H1 (cell line): ENCODE measurements around the gene DYRK2. TPM values are rescaled to one million over a fixed set of nuclear protein-coding genes. Genes with fewer than 3 reads are reported as not detected.

Experiments used
- CTCF ChIA-PET: fragments of 300-600 bp; sonication (Branson Sonifier 250); formaldehyde crosslinking; loops from one replicate; lab custom pipeline; 2021; ENCODE audit not compliant: partially characterized antibody; lab: Charles Lee
- POLR2A ChIA-PET: fragments of 300-600 bp; sonication (Branson Sonifier 250); formaldehyde crosslinking; loops from one replicate; lab custom pipeline; 2021; ENCODE audit warnings: inconsistent platforms; ENCODE audit not compliant: partially characterized antibody; lab: Charles Lee
- DNase-seq, 2 experiments: peaks; one replicate each; pipeline versions ENCODE4 v3.0.0 to v3.0.0-alpha.2; 2010 to 2022; ENCODE audit warnings: low spot score in 2 of 2, low read depth in 1 of 2, mixed read lengths in 1 of 2
- FAIRE-seq: peaks from 2 replicates; lab custom pipeline; 2011; peaks lifted over from hg19 to GRCh38; lab: Jason Lieb, UNC
- H2AFZ ChIP-seq: 2 replicates; pipeline ENCODE4 v1.8.1; 2012; ENCODE audit warnings: low read length, inconsistent platforms
- H2AK5ac ChIP-seq: 2 replicates; pipeline ENCODE4 v1.6.1; 2013; ENCODE audit warnings: low read depth, low read length
- H2BK120ac ChIP-seq: replicated peaks from 2 replicates; pipeline ENCODE3; 2013; ENCODE audit warnings: low read depth, low read length, inconsistent platforms
- H2BK12ac ChIP-seq: 2 replicates; pipeline ENCODE4 v1.6.1; 2013; ENCODE audit warnings: low read depth, low read length
- H2BK15ac ChIP-seq: 2 replicates; pipeline ENCODE4 v1.6.1; 2013; ENCODE audit warnings: low read length
- H2BK20ac ChIP-seq: 2 replicates; pipeline ENCODE4 v1.6.1; 2013; ENCODE audit warnings: low read length
- H2BK5ac ChIP-seq: 2 replicates; pipeline ENCODE4 v1.6.1; 2013; ENCODE audit warnings: low read depth, low read length
- H3K14ac ChIP-seq: 2 replicates; pipeline ENCODE4 v1.6.1; 2013; ENCODE audit warnings: inconsistent platforms; ENCODE audit not compliant: insufficient read length
- H3K18ac ChIP-seq: 2 replicates; pipeline ENCODE4 v1.6.1; 2013; ENCODE audit warnings: low read length; ENCODE audit errors: extremely low read depth
- H3K23ac ChIP-seq: 2 replicates; pipeline ENCODE4 v1.6.1; 2013; ENCODE audit warnings: inconsistent platforms; ENCODE audit not compliant: insufficient read length
- H3K23me2 ChIP-seq: 2 replicates; pipeline ENCODE4 v1.6.1; 2013; ENCODE audit warnings: low read depth, low read length
- H3K27ac ChIP-seq: 2 replicates; pipeline ENCODE4 v1.6.1; 2011; ENCODE audit warnings: low read depth, low read length, inconsistent platforms
- H3K27me3 ChIP-seq, 4 experiments: replicated peaks in 1 of 4; 1 replicate in 1 of 4; 2 replicates in 3 of 4; pipeline versions ENCODE4 v1.6.1 to v1.8.1; 2011 to 2013; ENCODE audit warnings: low read length in 3 of 4, mild to moderate bottlenecking in 3 of 4, inconsistent platforms in 2 of 4, mixed read lengths in 2 of 4, moderate library complexity in 1 of 4; ENCODE audit not compliant: control insufficient read depth in 3 of 4, insufficient read depth in 3 of 4; ENCODE audit errors: extremely low read depth in 1 of 4
- H3K36me3 ChIP-seq, 4 experiments: 2 replicates each; pipeline versions ENCODE4 v1.6.1 to v1.8.1; 2011 to 2013; ENCODE audit warnings: mild to moderate bottlenecking in 4 of 4, low read length in 3 of 4, moderate library complexity in 2 of 4, control low read depth in 1 of 4, inconsistent platforms in 1 of 4; ENCODE audit not compliant: insufficient read depth in 4 of 4, control insufficient read depth in 2 of 4
- H3K4ac ChIP-seq: replicated peaks from 2 replicates; pipeline ENCODE3; 2013; ENCODE audit warnings: low read length, low read depth, mixed read lengths, inconsistent platforms; ENCODE audit not compliant: insufficient read length
- H3K4me1 ChIP-seq, 4 experiments: replicated peaks in 1 of 4; 1 replicate in 1 of 4; 2 replicates in 3 of 4; pipeline versions ENCODE4 v1.6.1 to v1.8.1; 2011 to 2013; ENCODE audit warnings: low read length in 3 of 4, inconsistent platforms in 2 of 4, mixed read lengths in 1 of 4; ENCODE audit not compliant: insufficient read depth in 4 of 4, control insufficient read depth in 3 of 4
- H3K4me2 ChIP-seq, 2 experiments: 2 replicates each; pipeline versions ENCODE4 v1.6.1 to v1.8.1; 2011 to 2013; ENCODE audit warnings: low read depth in 2 of 2, low read length in 2 of 2, control low read depth in 1 of 2, inconsistent platforms in 1 of 2, mild to moderate bottlenecking in 1 of 2; ENCODE audit not compliant: insufficient read depth in 1 of 2
- H3K4me3 ChIP-seq, 4 experiments: fragments of 200-600, 300-600 bp in 1 of 4; sonication (generic), shearing (Covaris generic), sonication (Bioruptor Twin) in 1 of 4; 2 replicates each; pipeline versions ENCODE4 v1.5.1 to v1.8.1; 2011 to 2016; ENCODE audit warnings: low read length in 4 of 4, low read depth in 3 of 4, control low read depth in 2 of 4, inconsistent platforms in 2 of 4, mild to moderate bottlenecking in 2 of 4, mixed read lengths in 1 of 4, moderate library complexity in 1 of 4; ENCODE audit not compliant: insufficient read depth in 2 of 4; ENCODE audit errors: extremely low read depth in 1 of 4
- H3K56ac ChIP-seq: replicated peaks from 2 replicates; pipeline ENCODE3; 2013; ENCODE audit warnings: low read depth, mild to moderate bottlenecking, mixed read lengths, low read length, inconsistent platforms; ENCODE audit not compliant: insufficient read length
- H3K79me1 ChIP-seq: 2 replicates; pipeline ENCODE4 v1.6.1; 2013; ENCODE audit warnings: low read depth, low read length, control low read depth
- H3K79me2 ChIP-seq, 2 experiments: 2 replicates each; pipeline versions ENCODE4 v1.6.1 to v1.8.1; 2012 to 2013; ENCODE audit warnings: low read length in 2 of 2, mild to moderate bottlenecking in 2 of 2, inconsistent platforms in 1 of 2; ENCODE audit not compliant: insufficient read depth in 2 of 2, control insufficient read depth in 1 of 2
- H3K9ac ChIP-seq, 4 experiments: replicated peaks in 1 of 4; 1 replicate in 1 of 4; 2 replicates in 3 of 4; pipeline versions ENCODE4 v1.6.1 to v1.8.1; 2011 to 2013; ENCODE audit warnings: low read depth in 3 of 4, low read length in 3 of 4, control low read depth in 2 of 4, mild to moderate bottlenecking in 2 of 4, moderate library complexity in 2 of 4, inconsistent platforms in 1 of 4; ENCODE audit errors: extremely low read depth in 1 of 4
- H3K9me3 ChIP-seq, 2 experiments: 2 replicates each; pipeline versions ENCODE4 v1.6.1 to v1.8.1; 2012 to 2013; ENCODE audit warnings: mild to moderate bottlenecking in 2 of 2, moderate library complexity in 2 of 2, control low read depth in 1 of 2, inconsistent platforms in 1 of 2, low read depth in 1 of 2, low read length in 1 of 2, mixed read lengths in 1 of 2; ENCODE audit not compliant: insufficient read depth in 2 of 2
- H4K20me1 ChIP-seq, 2 experiments: replicated peaks in 1 of 2; 2 replicates each; pipeline versions ENCODE3 to v1.8.1; 2011 to 2013; ENCODE audit warnings: inconsistent platforms in 2 of 2, low read length in 2 of 2, mild to moderate bottlenecking in 1 of 2; ENCODE audit not compliant: insufficient read depth in 2 of 2, control insufficient read depth in 1 of 2
- H4K5ac ChIP-seq: 2 replicates; pipeline ENCODE4 v1.6.1; 2013; ENCODE audit warnings: low read length, low read depth, mixed read lengths, inconsistent platforms; ENCODE audit not compliant: insufficient read length
- H4K8ac ChIP-seq: 2 replicates; pipeline ENCODE4 v1.8.0; 2013; ENCODE audit warnings: mild to moderate bottlenecking, moderate library complexity, low read length, inconsistent platforms; ENCODE audit not compliant: insufficient read depth; ENCODE audit errors: extremely low read depth
- H4K91ac ChIP-seq: replicated peaks from 2 replicates; pipeline ENCODE3; 2013; ENCODE audit warnings: low read length, mixed read lengths, inconsistent platforms; ENCODE audit not compliant: insufficient read length
- KDM1A ChIP-seq: fragments of 200-600, 300-600 bp; sonication (generic); IDR thresholded peaks from 2 replicates; pipeline ENCODE4 v1.7.1; 2016; ENCODE audit warnings: mild to moderate bottlenecking, low read length, borderline replicate concordance
- SUZ12 ChIP-seq: fragments of 200-600 bp; sonication (generic); IDR thresholded peaks from 2 replicates; pipeline ENCODE4 v1.6.1; 2012; ENCODE audit warnings: mild to moderate bottlenecking, inconsistent platforms, low read length, moderate library complexity, mixed read lengths
- WGBS, 2 experiments: shearing (Covaris generic) in 1 of 2; methylation state at CpG; one replicate each; pipeline versions ENCODE4 v1.1.6 to v1.1.7; 2013 to 2015; ENCODE audit warnings: low lambda C conversion rate in 2 of 2, mixed read lengths in 2 of 2, inconsistent platforms in 1 of 2, low coverage in 1 of 2, missing lambda C conversion rate in 1 of 2; ENCODE audit not compliant: insufficient replicate concordance in 2 of 2, insufficient coverage in 1 of 2, insufficient read length in 1 of 2; ENCODE audit errors: extremely low coverage in 1 of 2, missing lambda C conversion rate in 1 of 2; 5-methylcytosine and 5-hydroxymethylcytosine counted together
- polyA plus RNA-seq, 7 experiments: library from polyadenylated mRNA; depleted of rRNA in 3 of 7; stranded (reverse) in 5 of 7; unstranded in 2 of 7; fragments of >200 nt in 5 of 7; fragments of 200-250 nt in 2 of 7; gene quantifications; 1 replicate in 5 of 7; 2 replicates in 1 of 7; 4 replicates in 1 of 7; pipeline versions ENCODE4 v1.2.1 to v1.2.3, GENCODE V29; 2011 to 2013; ENCODE audit warnings: missing spikeins in 2 of 7, mixed read lengths in 2 of 7
- total RNA-seq: library from RNA; stranded (reverse); fragmentation: NEBNext Ultra II Directional; extraction: Animal tissue kit (Norgen Biotek cat#: 25700); gene quantifications from 2 replicates; pipeline ENCODE4 v1.2.1, GENCODE V29; 2021

Gene DYRK2
- total and polyA plus RNA-seq, 2 of the 8 experiments (the other 6 are each of a cell fraction or from before 2014, with no cell fraction given) = 11.2 to 31.6 TPM

DNA sequence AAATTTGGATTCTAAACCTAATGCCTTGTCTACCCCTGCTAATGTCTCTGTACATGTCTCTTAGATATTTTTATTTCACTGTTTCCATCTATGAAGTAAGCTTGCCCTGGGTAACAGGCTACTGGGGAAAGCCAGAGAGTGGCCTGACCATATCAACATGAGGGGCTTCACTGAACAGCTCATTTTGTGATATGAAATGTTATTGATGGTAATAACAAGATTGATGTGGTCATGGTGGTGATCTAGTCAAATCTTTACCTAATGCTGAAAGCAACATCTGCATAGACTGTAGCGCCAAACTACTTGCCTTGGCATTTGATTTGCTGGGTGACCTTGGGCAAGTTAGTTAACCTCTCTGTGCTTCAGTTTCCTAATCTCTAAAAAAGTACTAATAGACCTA, 9.9 kb upstream of the DYRK2 start:
- POLR2A ChIA-PET = interaction anchor here (0.5 to 1.7 kb wide), 3 partner anchors 9 to 1000 kb away, joined by 3 to 6 read pairs (median 4); partner anchors contain the start of gene DYRK2
- no peak overlapping the region for H3K4ac ChIP-seq
- H4K5ac ChIP-seq = no peak overlapping the region
- no peaks in the 10 kb centered on the region for H3K79me2 ChIP-seq
- TF ChIP-seq KDM1A (peak; percentile 46; the same call in 1 of the 2 replicates), SUZ12 (no peak)
- no peak overlapping the region for H2AFZ ChIP-seq
- no peak overlapping the region for H4K91ac ChIP-seq
- WGBS, 2 experiments = 95% methylated on average over 1 of the region's 1 CpG; no CpG with 5 or more reads in 1 of the 2 experiments
- no peak overlapping the region for H3K4me3 ChIP-seq
- no peak overlapping the region for H3K56ac ChIP-seq
- FAIRE-seq = no peak
- no peak overlapping the region for H2BK5ac ChIP-seq
- no peak overlapping the region for H2AK5ac ChIP-seq
- no peaks in the 10 kb centered on the region; a peak in 1 of 7 replicates for H3K27me3 ChIP-seq
- no peak overlapping the region for H2BK20ac ChIP-seq
- no peak overlapping the region for H3K14ac ChIP-seq
- no peaks in the 10 kb centered on the region for H3K9me3 ChIP-seq
- DNase-seq = no peak
- H3K23me2 ChIP-seq = no peaks in the 10 kb centered on the region
- H2BK15ac ChIP-seq = no peak overlapping the region
- H2BK12ac ChIP-seq = no peak overlapping the region
- no peak overlapping the region for H2BK120ac ChIP-seq
- H3K79me1 ChIP-seq = no peaks in the 10 kb centered on the region
- H3K27ac ChIP-seq = no peak overlapping the region
- no peak overlapping the region for H3K9ac ChIP-seq
- no peak overlapping the region for H3K23ac ChIP-seq
- H4K8ac ChIP-seq = no peak overlapping the region
- CTCF ChIA-PET = interaction anchor here (0.6 to 1.2 kb wide), 3 partner anchors 23 to 269 kb away, joined by 3 to 5 read pairs (median 3); no protein-coding TSS in a partner anchor
- H3K36me3 ChIP-seq = no peaks in the 10 kb centered on the region
- no peak overlapping the region for H3K18ac ChIP-seq
- no peaks in the 10 kb centered on the region for H4K20me1 ChIP-seq
- H3K4me2 ChIP-seq = no peak overlapping the region
- H3K4me1 ChIP-seq = peaks cover 0 to 7% (median 3%) of the 10 kb centered on the region in 4 experiments; a peak in 3 of 7 replicates
